RWPE2 (cell line): ENCODE measurements around the gene TMEM256.
A peak's percentile ranks its signal among the peaks of the same experiment; 100 is the strongest.

Source experiments
- ATAC-seq: fragments of 200-7000 bp; cut with Tn5 transposase; 3 replicates; pipeline ENCODE4 v1.9.1; 2021; ENCODE audit warnings: low read depth
- DNase-seq: peaks from one replicate; pipeline ENCODE4 v3.0.0-alpha.2; 2020; ENCODE audit warnings: low spot score
- H3K27ac ChIP-seq: fragments of 450-650 bp; 2 replicates; pipeline ENCODE4 v1.5.1; 2017; ENCODE audit warnings: mild to moderate bottlenecking; ENCODE audit not compliant: poor library complexity, severe bottlenecking
- H3K27me3 ChIP-seq: fragments of 250-450 bp; sonication (Bioruptor Pico); 2 replicates; pipeline ENCODE4 v1.5.1; 2021; ENCODE audit warnings: mild to moderate bottlenecking, moderate library complexity; ENCODE audit not compliant: insufficient read depth, poor library complexity, severe bottlenecking
- H3K36me3 ChIP-seq: fragments of 250-450 bp; sonication (Bioruptor Pico); 2 replicates; pipeline ENCODE4 v1.5.1; 2020; ENCODE audit warnings: low read depth, mild to moderate bottlenecking, moderate library complexity
- H3K4me1 ChIP-seq: fragments of 250-450 bp; sonication (Bioruptor Pico); 2 replicates; pipeline ENCODE4 v1.5.1; 2021; ENCODE audit warnings: mild to moderate bottlenecking, moderate library complexity; ENCODE audit not compliant: insufficient read depth, poor library complexity, severe bottlenecking
- H3K4me3 ChIP-seq: fragments of 250-450 bp; sonication (Bioruptor Pico); 2 replicates; pipeline ENCODE4 v1.5.1; 2021; ENCODE audit warnings: mild to moderate bottlenecking, moderate library complexity; ENCODE audit not compliant: severe bottlenecking
- H3K9me3 ChIP-seq: fragments of 250-450 bp; sonication (Bioruptor Pico); 2 replicates; pipeline ENCODE4 v1.5.1; 2021; ENCODE audit warnings: mild to moderate bottlenecking, moderate library complexity; ENCODE audit not compliant: severe bottlenecking
- CTCF ChIP-seq: fragments of 450-650 bp; IDR thresholded peaks from one replicate; pipeline ENCODE4 v1.5.1; 2017; ENCODE audit warnings: mild to moderate bottlenecking, moderate library complexity; ENCODE audit not compliant: poor library complexity, severe bottlenecking

Gene TMEM256

GRCh38 chr17:7403977-7404736 lies at the start of gene TMEM256:
TSS of gene TMEM256 (minus strand) at chr17:7404097. CDS start at chr17:7404084, 13 bp downstream.
- peak; percentile 99 for DNase-seq
- H3K9me3 ChIP-seq = no peaks in the 10 kb centered on the region
- TF ChIP-seq CTCF = no peak
- peak within 1 kb of the TSS; percentile 54 for H3K4me3 ChIP-seq
- peak within 1 kb of the TSS; percentile 58 for H3K27ac ChIP-seq
- no peaks in the 10 kb centered on the region for H3K27me3 ChIP-seq
- ATAC-seq = peak; percentile 94
- peaks cover 17% of the 10 kb centered on the region for H3K36me3 ChIP-seq
- H3K4me1 ChIP-seq = peaks cover 7% of the 10 kb centered on the region

GRCh38 chr17:7448461-7448860 lies 44.6 kb upstream of the TMEM256 start:
- no peak for TF ChIP-seq CTCF
- no peaks in the 10 kb centered on the region for H3K27me3 ChIP-seq
- peaks cover 26% of the 10 kb centered on the region for H3K4me1 ChIP-seq
- H3K4me3 ChIP-seq = no peak overlapping the region
- DNase-seq (no peak), ATAC-seq (no peak)
- no peaks in the 10 kb centered on the region for H3K9me3 ChIP-seq
- no peaks in the 10 kb centered on the region for H3K36me3 ChIP-seq
- no peak overlapping the region for H3K27ac ChIP-seq

GRCh38 chr17:7445619-7445968 lies 41.7 kb upstream of the TMEM256 start:
- Histone ChIP-seq H3K27me3 (no peaks in the 10 kb centered on the region), H3K4me1 (peaks cover 24% of the 10 kb centered on the region), H3K27ac (peak overlapping the region; percentile 87), H3K4me3 (peak overlapping the region; percentile 21), H3K9me3 (no peaks in the 10 kb centered on the region), H3K36me3 (no peaks in the 10 kb centered on the region)
- ATAC-seq (peak; percentile 40), DNase-seq (no peak)
- TF ChIP-seq CTCF = no peak

GRCh38 chr17:7444682-7445618 lies 41.1 kb upstream of the TMEM256 start, which contains the start of gene CHRNB1:
TSS of gene CHRNB1 (plus strand) at chr17:7445061. CDS start at chr17:7445128, 67 bp downstream.
- H3K36me3 ChIP-seq = no peaks in the 10 kb centered on the region
- peak; percentile 45 for ATAC-seq
- H3K27ac ChIP-seq = peak within 1 kb of the TSS; percentile 87
- peaks cover 19% of the 10 kb centered on the region for H3K4me1 ChIP-seq
- H3K4me3 ChIP-seq = peak within 1 kb of the TSS; percentile 21
- TF ChIP-seq CTCF = no peak
- no peaks in the 10 kb centered on the region for H3K9me3 ChIP-seq
- no peaks in the 10 kb centered on the region for H3K27me3 ChIP-seq
- DNase-seq = no peak
